ENCODE results near the gene NFIB.

The NFIB gene

DNA sequence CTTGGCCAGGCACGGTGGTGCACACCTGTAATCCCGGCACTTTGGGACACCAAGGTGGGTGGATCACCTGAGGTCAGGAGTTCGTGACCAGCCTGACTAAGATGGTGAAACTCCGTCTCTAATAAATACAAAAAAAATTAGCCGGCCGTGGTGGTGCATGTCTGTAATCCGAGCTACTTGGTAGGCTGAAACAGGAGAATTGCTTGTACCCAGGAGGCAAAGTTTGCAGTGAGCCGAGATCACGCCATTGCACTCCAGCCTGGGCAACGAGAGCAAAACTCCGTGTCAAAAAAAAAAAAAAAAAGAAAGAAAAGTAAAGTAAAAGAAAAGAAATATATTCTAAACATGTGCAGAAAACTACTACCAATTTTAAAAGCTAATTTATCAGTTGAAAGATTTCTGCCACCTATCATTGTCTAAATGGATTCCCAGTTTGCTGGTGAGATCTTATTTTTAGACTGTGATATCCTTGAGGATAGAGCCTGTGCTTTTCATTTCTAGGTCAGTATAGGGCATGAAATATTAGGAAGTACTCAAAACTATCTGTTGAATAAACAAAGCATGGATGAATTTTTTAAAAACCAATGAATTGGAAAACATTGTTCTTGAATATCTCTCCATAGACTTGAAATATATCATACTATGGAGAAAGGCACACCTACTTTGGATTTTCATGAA lies 86.9 kb downstream of the NFIB start:
- no peak overlapping the region for H3K56ac ChIP-seq (ENCODE audit: low read length)
- H3K4me1 ChIP-seq (ENCODE audit: control insufficient read depth, low read depth, low read length): peaks cover 2% of the 10 kb centered on the region
- DNase-seq: no peak
- no peaks in the 10 kb centered on the region for H3K79me2 ChIP-seq (ENCODE audit: control insufficient read depth, insufficient read depth, low read length)
- no peak overlapping the region for H3K4ac ChIP-seq (ENCODE audit: low read depth, low read length)
- no peak overlapping the region for H2BK15ac ChIP-seq (replicated peaks; ENCODE audit: low read depth)
- H2BK120ac ChIP-seq (ENCODE audit: low read depth, low read length): no peak overlapping the region
- H3K23ac ChIP-seq (ENCODE audit: low read length): no peak overlapping the region
- no peaks in the 10 kb centered on the region for H3K79me1 ChIP-seq (ENCODE audit: low read length)
- H2AK5ac ChIP-seq (ENCODE audit: low read length): no peak overlapping the region
- no peak overlapping the region for H4K8ac ChIP-seq (ENCODE audit: low read depth, low read length)
- no peak overlapping the region for H2BK5ac ChIP-seq (ENCODE audit: low read length)
- H3K18ac ChIP-seq (ENCODE audit: low read length): no peak overlapping the region
- no peak overlapping the region for H3K4me3 ChIP-seq (ENCODE audit: low read length)
- no peaks in the 10 kb centered on the region for H3K36me3 ChIP-seq (ENCODE audit: control insufficient read depth, insufficient read depth, low read length)
- no peak overlapping the region for H4K5ac ChIP-seq (ENCODE audit: low read length)
- H3K27ac ChIP-seq (ENCODE audit: low read depth, low read length): no peak overlapping the region
- no peaks in the 10 kb centered on the region for H3K27me3 ChIP-seq (ENCODE audit: insufficient read depth, low read length, poor library complexity)
- WGBS (ENCODE audit: extremely low coverage, insufficient coverage, low lambda C conversion rate): no CpG with 5 or more reads among the region's 11 CpGs
- no peak overlapping the region for H3K4me2 ChIP-seq (ENCODE audit: low read length)
- no peak overlapping the region for H3K9ac ChIP-seq (ENCODE audit: low read length)

DNA sequence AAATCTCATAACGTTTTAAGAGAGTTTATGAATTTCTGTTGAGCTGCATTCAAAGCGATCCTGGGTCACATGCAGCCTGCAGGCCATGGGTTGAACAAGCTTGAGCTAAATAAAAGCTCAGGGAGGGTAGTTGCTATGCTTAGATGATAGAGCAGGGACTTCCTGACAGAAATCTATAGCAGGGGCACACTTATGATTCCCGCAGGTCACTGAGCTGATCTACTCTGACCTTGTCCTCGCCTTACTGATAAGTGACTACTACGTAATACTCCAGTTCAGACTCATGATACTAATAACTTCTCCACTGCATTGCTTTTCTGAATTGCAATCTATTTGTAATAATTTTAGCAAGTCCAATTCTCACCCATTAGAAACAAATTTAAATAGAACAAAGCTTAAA lies 90.9 kb downstream of the NFIB start:
- Histone ChIP-seq H3K56ac (ENCODE audit: low read length) (no peak overlapping the region), H2BK120ac (ENCODE audit: low read depth, low read length) (no peak overlapping the region), H2AK5ac (ENCODE audit: low read length) (no peak overlapping the region), H3K4ac (ENCODE audit: low read depth, low read length) (no peak overlapping the region), H4K8ac (ENCODE audit: low read depth, low read length) (no peak overlapping the region), H3K27ac (ENCODE audit: low read depth, low read length) (no peak overlapping the region), H3K18ac (ENCODE audit: low read length) (no peak overlapping the region), H2BK15ac (replicated peaks; ENCODE audit: low read depth) (no peak overlapping the region), H3K9ac (ENCODE audit: low read length) (no peak overlapping the region), H3K4me3 (ENCODE audit: low read length) (no peak overlapping the region), H3K4me1 (ENCODE audit: control insufficient read depth, low read depth, low read length) (peaks cover 7% of the 10 kb centered on the region), H4K5ac (ENCODE audit: low read length) (no peak overlapping the region), H3K4me2 (ENCODE audit: low read length) (no peak overlapping the region), H3K79me2 (ENCODE audit: control insufficient read depth, insufficient read depth, low read length) (no peaks in the 10 kb centered on the region), H3K79me1 (ENCODE audit: low read length) (no peaks in the 10 kb centered on the region), H2BK5ac (ENCODE audit: low read length) (no peak overlapping the region), H3K23ac (ENCODE audit: low read length) (no peak overlapping the region), H3K27me3 (ENCODE audit: insufficient read depth, low read length, poor library complexity) (no peaks in the 10 kb centered on the region), H3K36me3 (ENCODE audit: control insufficient read depth, insufficient read depth, low read length) (no peaks in the 10 kb centered on the region)
- DNase-seq: no peak
- WGBS (ENCODE audit: extremely low coverage, insufficient coverage, low lambda C conversion rate): no CpG with 5 or more reads among the region's 5 CpGs

DNA sequence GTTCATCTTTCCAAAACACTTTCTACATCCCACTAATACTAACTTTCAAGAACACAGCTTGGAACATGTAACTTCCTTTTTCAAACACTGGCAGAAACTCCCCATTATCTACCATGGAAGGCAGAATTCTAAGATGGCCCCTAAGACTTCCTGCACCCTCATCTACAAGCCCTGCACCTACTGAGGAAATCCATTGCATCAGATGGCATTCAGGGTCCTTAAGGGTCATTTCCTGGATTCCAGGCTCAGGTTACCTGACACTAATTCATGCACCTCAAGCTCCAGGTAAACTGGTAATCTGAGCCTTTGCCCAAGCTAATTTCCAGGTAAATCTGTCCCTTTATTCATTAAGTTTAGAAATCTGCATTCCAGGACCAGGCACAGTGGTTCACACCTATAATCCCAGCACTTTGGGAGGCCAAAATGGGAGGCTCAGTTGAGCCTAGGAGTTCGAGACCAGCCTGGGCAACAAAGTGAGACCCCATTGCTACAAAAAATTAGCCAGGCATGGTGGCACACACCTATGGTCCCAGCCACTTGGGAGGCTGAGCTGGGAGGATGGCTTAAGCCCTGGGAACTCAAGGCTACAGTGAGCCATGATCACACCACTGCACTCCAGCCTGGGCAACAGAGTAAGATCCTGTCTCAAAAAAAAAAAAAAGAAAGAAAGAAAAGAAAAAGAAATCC lies 91.6 kb downstream of the NFIB start:
- H3K79me1 ChIP-seq (ENCODE audit: low read length): no peaks in the 10 kb centered on the region
- no peak overlapping the region for H3K18ac ChIP-seq (ENCODE audit: low read length)
- H3K9ac ChIP-seq (ENCODE audit: low read length): no peak overlapping the region
- H3K4me1 ChIP-seq (ENCODE audit: control insufficient read depth, low read depth, low read length): peaks cover 9% of the 10 kb centered on the region
- H3K4me3 ChIP-seq (ENCODE audit: low read length): no peak overlapping the region
- no peak overlapping the region for H3K23ac ChIP-seq (ENCODE audit: low read length)
- no peak overlapping the region for H4K8ac ChIP-seq (ENCODE audit: low read depth, low read length)
- WGBS (ENCODE audit: extremely low coverage, insufficient coverage, low lambda C conversion rate): no CpG with 5 or more reads among the region's 1 CpG
- H3K4ac ChIP-seq (ENCODE audit: low read depth, low read length): no peak overlapping the region
- no peaks in the 10 kb centered on the region for H3K36me3 ChIP-seq (ENCODE audit: control insufficient read depth, insufficient read depth, low read length)
- no peaks in the 10 kb centered on the region for H3K27me3 ChIP-seq (ENCODE audit: insufficient read depth, low read length, poor library complexity)
- H3K56ac ChIP-seq (ENCODE audit: low read length): no peak overlapping the region
- no peak overlapping the region for H3K27ac ChIP-seq (ENCODE audit: low read depth, low read length)
- no peak overlapping the region for H3K4me2 ChIP-seq (ENCODE audit: low read length)
- no peak overlapping the region for H4K5ac ChIP-seq (ENCODE audit: low read length)
- no peak overlapping the region for H2BK5ac ChIP-seq (ENCODE audit: low read length)
- H2BK15ac ChIP-seq (replicated peaks; ENCODE audit: low read depth): no peak overlapping the region
- no peaks in the 10 kb centered on the region for H3K79me2 ChIP-seq (ENCODE audit: control insufficient read depth, insufficient read depth, low read length)
- no peak overlapping the region for H2AK5ac ChIP-seq (ENCODE audit: low read length)
- H2BK120ac ChIP-seq (ENCODE audit: low read depth, low read length): no peak overlapping the region
- peak; percentile 49 for DNase-seq

DNA sequence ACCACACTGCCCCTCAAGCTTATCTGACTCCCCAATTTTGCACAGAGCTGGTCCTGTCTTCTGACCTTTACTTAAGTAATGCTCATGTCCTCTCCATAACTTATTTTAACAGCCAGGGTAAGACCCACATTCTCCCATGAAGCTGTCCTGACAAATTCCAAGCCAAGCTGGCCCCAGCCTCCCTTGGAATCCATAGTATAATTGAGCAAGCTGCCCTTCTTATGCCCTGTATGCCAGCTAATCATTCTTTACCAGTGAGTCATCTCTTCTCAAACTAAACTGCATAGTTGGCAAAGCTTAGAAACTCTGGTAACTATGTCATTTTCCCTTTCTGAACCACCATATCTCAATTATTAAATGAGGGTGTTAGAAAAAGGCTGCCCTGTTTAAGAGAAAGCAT lies 92.4 kb downstream of the NFIB start:
- no peaks in the 10 kb centered on the region for H3K79me2 ChIP-seq (ENCODE audit: control insufficient read depth, insufficient read depth, low read length)
- no peak overlapping the region for H3K4ac ChIP-seq (ENCODE audit: low read depth, low read length)
- peaks cover 9% of the 10 kb centered on the region for H3K4me1 ChIP-seq (ENCODE audit: control insufficient read depth, low read depth, low read length)
- no peak overlapping the region for H2BK120ac ChIP-seq (ENCODE audit: low read depth, low read length)
- no peaks in the 10 kb centered on the region for H3K36me3 ChIP-seq (ENCODE audit: control insufficient read depth, insufficient read depth, low read length)
- no peak overlapping the region for H4K5ac ChIP-seq (ENCODE audit: low read length)
- H3K27me3 ChIP-seq (ENCODE audit: insufficient read depth, low read length, poor library complexity): no peaks in the 10 kb centered on the region
- H2BK15ac ChIP-seq (replicated peaks; ENCODE audit: low read depth): no peak overlapping the region
- no peak overlapping the region for H3K4me3 ChIP-seq (ENCODE audit: low read length)
- no peak overlapping the region for H3K27ac ChIP-seq (ENCODE audit: low read depth, low read length)
- H2BK5ac ChIP-seq (ENCODE audit: low read length): no peak overlapping the region
- H3K9ac ChIP-seq (ENCODE audit: low read length): no peak overlapping the region
- no peak overlapping the region for H3K23ac ChIP-seq (ENCODE audit: low read length)
- no peak overlapping the region for H4K8ac ChIP-seq (ENCODE audit: low read depth, low read length)
- H3K79me1 ChIP-seq (ENCODE audit: low read length): no peaks in the 10 kb centered on the region
- no peak overlapping the region for H3K56ac ChIP-seq (ENCODE audit: low read length)
- no peak overlapping the region for H3K4me2 ChIP-seq (ENCODE audit: low read length)
- no peak overlapping the region for H3K18ac ChIP-seq (ENCODE audit: low read length)
- peak; percentile 53 for DNase-seq
- no peak overlapping the region for H2AK5ac ChIP-seq (ENCODE audit: low read length)

DNA sequence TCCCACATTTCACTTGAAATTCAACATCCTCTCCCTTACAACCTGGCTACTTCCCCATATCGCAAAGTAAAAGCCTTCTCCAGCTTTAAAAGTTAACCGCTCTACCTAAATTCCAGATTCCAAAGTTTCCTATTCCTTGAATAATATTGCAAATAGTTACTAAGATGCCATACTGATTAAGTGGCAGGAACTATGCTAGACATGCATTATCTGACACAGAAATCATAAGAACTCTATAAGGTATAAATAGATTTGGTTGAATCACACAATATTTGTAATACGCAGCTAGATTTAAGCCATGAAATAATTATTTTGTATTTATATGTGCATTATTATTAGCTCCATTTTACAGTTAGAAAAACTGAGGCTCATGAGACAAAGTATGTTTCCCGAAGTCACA lies 92.8 kb downstream of the NFIB start:
- DNase-seq: no peak
- Histone ChIP-seq H3K4me1 (ENCODE audit: control insufficient read depth, low read depth, low read length) (peaks cover 9% of the 10 kb centered on the region), H2BK5ac (ENCODE audit: low read length) (no peak overlapping the region), H3K4me3 (ENCODE audit: low read length) (no peak overlapping the region), H3K79me1 (ENCODE audit: low read length) (no peaks in the 10 kb centered on the region), H3K9ac (ENCODE audit: low read length) (no peak overlapping the region), H3K4ac (ENCODE audit: low read depth, low read length) (no peak overlapping the region), H3K56ac (ENCODE audit: low read length) (peak overlapping the region; percentile 40), H4K8ac (ENCODE audit: low read depth, low read length) (no peak overlapping the region), H3K4me2 (ENCODE audit: low read length) (no peak overlapping the region), H3K27ac (ENCODE audit: low read depth, low read length) (no peak overlapping the region), H3K18ac (ENCODE audit: low read length) (no peak overlapping the region), H2AK5ac (ENCODE audit: low read length) (no peak overlapping the region), H3K27me3 (ENCODE audit: insufficient read depth, low read length, poor library complexity) (no peaks in the 10 kb centered on the region), H3K23ac (ENCODE audit: low read length) (no peak overlapping the region), H2BK15ac (replicated peaks; ENCODE audit: low read depth) (no peak overlapping the region), H4K5ac (ENCODE audit: low read length) (no peak overlapping the region), H3K36me3 (ENCODE audit: control insufficient read depth, insufficient read depth, low read length) (no peaks in the 10 kb centered on the region), H2BK120ac (ENCODE audit: low read depth, low read length) (no peak overlapping the region), H3K79me2 (ENCODE audit: control insufficient read depth, insufficient read depth, low read length) (no peaks in the 10 kb centered on the region)
- no CpG with 5 or more reads among the region's 4 CpGs for WGBS (ENCODE audit: extremely low coverage, insufficient coverage, low lambda C conversion rate)

DNA sequence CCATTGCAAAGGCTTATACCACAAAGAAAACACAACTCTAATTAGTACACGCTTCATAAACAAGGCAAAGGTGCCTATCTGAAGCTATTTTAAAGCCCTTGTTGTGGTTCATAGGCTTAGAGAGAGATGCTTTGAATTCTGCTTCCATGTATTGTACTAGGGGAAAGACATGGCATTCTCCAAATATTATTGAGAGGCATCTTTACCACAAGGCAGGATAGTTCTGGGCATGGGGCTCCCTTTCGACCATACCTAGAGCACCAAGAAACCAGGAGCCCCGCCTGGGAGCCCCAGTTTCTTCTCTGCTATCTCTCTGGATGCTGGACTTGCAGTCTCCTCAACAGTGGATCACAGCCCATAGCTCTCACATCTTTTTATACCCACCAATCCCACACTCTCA lies 93.7 kb downstream of the NFIB start:
- H2BK120ac ChIP-seq (ENCODE audit: low read depth, low read length): no peak overlapping the region
- no peak overlapping the region for H3K9ac ChIP-seq (ENCODE audit: low read length)
- H3K56ac ChIP-seq (ENCODE audit: low read length): no peak overlapping the region
- DNase-seq: no peak
- H3K79me2 ChIP-seq (ENCODE audit: control insufficient read depth, insufficient read depth, low read length): no peaks in the 10 kb centered on the region
- no peak overlapping the region for H3K4me2 ChIP-seq (ENCODE audit: low read length)
- no peak overlapping the region for H3K4me3 ChIP-seq (ENCODE audit: low read length)
- H3K79me1 ChIP-seq (ENCODE audit: low read length): no peaks in the 10 kb centered on the region
- no peak overlapping the region for H2BK15ac ChIP-seq (replicated peaks; ENCODE audit: low read depth)
- no peak overlapping the region for H3K18ac ChIP-seq (ENCODE audit: low read length)
- H3K4me1 ChIP-seq (ENCODE audit: control insufficient read depth, low read depth, low read length): peaks cover 9% of the 10 kb centered on the region
- no CpG with 5 or more reads among the region's 3 CpGs for WGBS (ENCODE audit: extremely low coverage, insufficient coverage, low lambda C conversion rate)
- no peak overlapping the region for H4K5ac ChIP-seq (ENCODE audit: low read length)
- H4K8ac ChIP-seq (ENCODE audit: low read depth, low read length): no peak overlapping the region
- no peak overlapping the region for H2AK5ac ChIP-seq (ENCODE audit: low read length)
- H2BK5ac ChIP-seq (ENCODE audit: low read length): no peak overlapping the region
- no peak overlapping the region for H3K27ac ChIP-seq (ENCODE audit: low read depth, low read length)
- no peaks in the 10 kb centered on the region for H3K27me3 ChIP-seq (ENCODE audit: insufficient read depth, low read length, poor library complexity)
- no peaks in the 10 kb centered on the region for H3K36me3 ChIP-seq (ENCODE audit: control insufficient read depth, insufficient read depth, low read length)
- H3K4ac ChIP-seq (ENCODE audit: low read depth, low read length): no peak overlapping the region
- no peak overlapping the region for H3K23ac ChIP-seq (ENCODE audit: low read length)

All from mesendoderm (in vitro differentiated cells).